A673 (cell line): ENCODE results near the gene MROH8. TPM values are rescaled to one million over a fixed set of nuclear protein-coding genes. Genes with fewer than 3 reads are reported as not detected.
"Not testable (repeated sequence)": the region's sequence is repeated elsewhere in the genome, so short reads cannot be mapped to it uniquely, and the experiment has no call there.

Experiments used
- BruUV-seq: library from RNA; stranded (reverse); fragments of 400-500 nt; replicated peaks from 2 replicates; lab custom pipeline; 2021; lab: Mats Ljungman, UMichigan
- CTCF ChIA-PET: fragments of 300-600 bp; sonication (Branson Sonifier 250); formaldehyde crosslinking; loops from one replicate; lab custom pipeline; 2022; ENCODE audit warnings: antibody characterized with exemption; lab: Charles Lee
- POLR2A ChIA-PET: fragments of 300-600 bp; sonication (Branson Sonifier 250); formaldehyde crosslinking; loops from one replicate; lab custom pipeline; 2022; ENCODE audit warnings: antibody characterized with exemption; ENCODE audit not compliant: low non-redundant PET; lab: Charles Lee
- DNase-seq: peaks from one replicate; pipeline ENCODE4 v3.0.0-alpha.2; 2015; ENCODE audit warnings: low spot score
- H3K27ac ChIP-seq: fragments of 200-600 bp; sonication (generic); 2 replicates; pipeline ENCODE4 v1.5.1; 2016; ENCODE audit warnings: mixed run types, low read depth, mild to moderate bottlenecking, mixed read lengths, antibody characterized with exemption, low read length; ENCODE audit not compliant: poor library complexity, severe bottlenecking
- H3K27me3 ChIP-seq: fragments of 200-600 bp; sonication (generic); replicated peaks from 2 replicates; pipeline ENCODE4 v1.6.1; 2017; ENCODE audit warnings: mixed run types, low read depth, mild to moderate bottlenecking, mixed read lengths, antibody characterized with exemption, low read length; ENCODE audit not compliant: insufficient read depth, poor library complexity
- H3K36me3 ChIP-seq: fragments of 200-600 bp; sonication (generic); 2 replicates; pipeline ENCODE4 v1.6.1; 2016; ENCODE audit warnings: mixed run types, mild to moderate bottlenecking, mixed read lengths, antibody characterized with exemption, low read length; ENCODE audit not compliant: insufficient read depth, poor library complexity, severe bottlenecking
- H3K4me1 ChIP-seq: fragments of 200-600 bp; sonication (generic); 2 replicates; pipeline ENCODE4 v1.6.1; 2017; ENCODE audit warnings: mixed run types, mild to moderate bottlenecking, mixed read lengths, antibody characterized with exemption, low read length; ENCODE audit not compliant: insufficient read depth, poor library complexity, severe bottlenecking
- H3K4me3 ChIP-seq: fragments of 200-600 bp; sonication (generic); 2 replicates; pipeline ENCODE4 v1.5.1; 2016; ENCODE audit warnings: low read depth, mixed run types, mild to moderate bottlenecking, mixed read lengths, low read length; ENCODE audit not compliant: poor library complexity, severe bottlenecking
- H3K9me3 ChIP-seq: fragments of 200-600 bp; sonication (generic); 2 replicates; pipeline ENCODE4 v1.6.1; 2016; ENCODE audit warnings: mixed run types, low read depth, mild to moderate bottlenecking, mixed read lengths, antibody characterized with exemption, low read length; ENCODE audit not compliant: poor library complexity, severe bottlenecking
- CTCF ChIP-seq: fragments of 300-800, 200-600 bp; sonication (generic); conservative IDR thresholded peaks from 2 replicates; pipeline ENCODE4 v1.5.1; 2017; ENCODE audit warnings: low read depth, mild to moderate bottlenecking, antibody characterized with exemption, low read length, moderate library complexity, mixed read lengths
- EZH2 ChIP-seq: fragments of 200-600 bp; sonication (generic); IDR thresholded peaks from 2 replicates; pipeline ENCODE4 v1.6.1; 2017; ENCODE audit warnings: borderline replicate concordance, low read depth, mild to moderate bottlenecking, mixed read lengths, antibody characterized with exemption, low read length; ENCODE audit not compliant: poor library complexity, severe bottlenecking
- intact Hi-C: fragments of 100-400 bp; cut with micrococcal nuclease; formaldehyde crosslinking; loops from one replicate; pipeline ENCODE4 v1.10.0; 2022; ENCODE audit not compliant: unreplicated experiment
- total RNA-seq: library from RNA; stranded (reverse); gene quantifications from 2 replicates; pipeline ENCODE4 v1.2.3, GENCODE V29; 2021

The MROH8 gene
- total RNA-seq, 1 experiment from 2014 or later = 1.6 TPM

GRCh38 chr20:37072293-37073196 is 106.8 kb downstream of the MROH8 start:
- no TSS peak for BruUV-seq
- no peak overlapping the region for H3K4me3 ChIP-seq

GRCh38 chr20:37071481-37071911 is 107.9 kb downstream of the MROH8 start:
- no peaks in the 10 kb centered on the region for H3K4me1 ChIP-seq
- intact Hi-C loops = no loop called here
- H3K4me3 ChIP-seq = no peak overlapping the region
- BruUV-seq = no TSS peak
- ChIA-PET POLR2A (no interaction called here), CTCF (no interaction called here)
- H3K9me3 ChIP-seq = no peaks in the 10 kb centered on the region
- no peak for TF ChIP-seq EZH2
- TF ChIP-seq CTCF = no peak
- no peak overlapping the region for H3K27ac ChIP-seq
- no peaks in the 10 kb centered on the region for H3K27me3 ChIP-seq
- H3K36me3 ChIP-seq = peaks cover 19% of the 10 kb centered on the region
- no peak for DNase-seq

More at GRCh38 chr20:37072293-37073196, 106.8 kb downstream of the MROH8 start:
- H3K27ac ChIP-seq = no peak overlapping the region
- peaks cover 15% of the 10 kb centered on the region for H3K36me3 ChIP-seq
- ChIA-PET POLR2A (no interaction called here), CTCF (interaction anchor here (0.7 kb wide), 1 partner anchor 571 kb away, joined by 4 read pairs; no protein-coding TSS in a partner anchor)
- no peak for DNase-seq
- H3K4me1 ChIP-seq = no peaks in the 10 kb centered on the region
- no peaks in the 10 kb centered on the region for H3K9me3 ChIP-seq
- H3K27me3 ChIP-seq = no peaks in the 10 kb centered on the region
- intact Hi-C loops = no loop called here
- TF ChIP-seq CTCF = no peak
- no peak for TF ChIP-seq EZH2

GRCh38 chr20:37069563-37069962 is 109.8 kb downstream of the MROH8 start:
- not testable (repeated sequence) for H3K27me3 ChIP-seq, BruUV-seq

More at GRCh38 chr20:37069563-37069962, 109.8 kb downstream of the MROH8 start:
- H3K4me3 ChIP-seq, CTCF ChIA-PET, DNase-seq, H3K9me3 ChIP-seq, intact Hi-C loops, H3K4me1 ChIP-seq, H3K27ac ChIP-seq, POLR2A ChIA-PET: not testable (repeated sequence)
- peaks cover 22% of the 10 kb centered on the region for H3K36me3 ChIP-seq
